RWPE2 (cell line): ENCODE results near the gene CCDC7.
A peak's percentile ranks its signal among the peaks of the same experiment; 100 is the strongest.

ENCODE experiments used
- ATAC-seq: fragments of 200-7000 bp; cut with Tn5 transposase; 3 replicates; pipeline ENCODE4 v1.9.1; 2021; ENCODE audit warnings: low read depth
- DNase-seq: peaks from one replicate; pipeline ENCODE4 v3.0.0-alpha.2; 2020; ENCODE audit warnings: low spot score
- H3K27ac ChIP-seq: fragments of 450-650 bp; 2 replicates; pipeline ENCODE4 v1.5.1; 2017; ENCODE audit warnings: mild to moderate bottlenecking; ENCODE audit not compliant: poor library complexity, severe bottlenecking
- H3K27me3 ChIP-seq: fragments of 250-450 bp; sonication (Bioruptor Pico); 2 replicates; pipeline ENCODE4 v1.5.1; 2021; ENCODE audit warnings: mild to moderate bottlenecking, moderate library complexity; ENCODE audit not compliant: insufficient read depth, poor library complexity, severe bottlenecking
- H3K36me3 ChIP-seq: fragments of 250-450 bp; sonication (Bioruptor Pico); 2 replicates; pipeline ENCODE4 v1.5.1; 2020; ENCODE audit warnings: low read depth, mild to moderate bottlenecking, moderate library complexity
- H3K4me1 ChIP-seq: fragments of 250-450 bp; sonication (Bioruptor Pico); 2 replicates; pipeline ENCODE4 v1.5.1; 2021; ENCODE audit warnings: mild to moderate bottlenecking, moderate library complexity; ENCODE audit not compliant: insufficient read depth, poor library complexity, severe bottlenecking
- H3K4me3 ChIP-seq: fragments of 250-450 bp; sonication (Bioruptor Pico); 2 replicates; pipeline ENCODE4 v1.5.1; 2021; ENCODE audit warnings: mild to moderate bottlenecking, moderate library complexity; ENCODE audit not compliant: severe bottlenecking
- H3K9me3 ChIP-seq: fragments of 250-450 bp; sonication (Bioruptor Pico); 2 replicates; pipeline ENCODE4 v1.5.1; 2021; ENCODE audit warnings: mild to moderate bottlenecking, moderate library complexity; ENCODE audit not compliant: severe bottlenecking
- CTCF ChIP-seq: fragments of 450-650 bp; IDR thresholded peaks from one replicate; pipeline ENCODE4 v1.5.1; 2017; ENCODE audit warnings: mild to moderate bottlenecking, moderate library complexity; ENCODE audit not compliant: poor library complexity, severe bottlenecking

CCDC7 gene

GRCh38 chr10:32408690-32409089 is 37.2 kb upstream of the CCDC7 start:
- no peak for TF ChIP-seq CTCF
- no peak for ATAC-seq
- Histone ChIP-seq H3K4me3 (no peak overlapping the region), H3K27me3 (no peaks in the 10 kb centered on the region), H3K4me1 (peaks cover 18% of the 10 kb centered on the region), H3K9me3 (no peaks in the 10 kb centered on the region), H3K27ac (no peak overlapping the region), H3K36me3 (no peaks in the 10 kb centered on the region)
- DNase-seq = no peak

GRCh38 chr10:32409741-32410140 is 36.2 kb upstream of the CCDC7 start:
- ATAC-seq = no peak
- Histone ChIP-seq H3K9me3 (no peaks in the 10 kb centered on the region), H3K36me3 (no peaks in the 10 kb centered on the region), H3K4me3 (no peak overlapping the region), H3K27me3 (no peaks in the 10 kb centered on the region), H3K4me1 (peaks cover 22% of the 10 kb centered on the region), H3K27ac (no peak overlapping the region)
- no peak for DNase-seq
- TF ChIP-seq CTCF = no peak

GRCh38 chr10:32410569-32410968 is 35.4 kb upstream of the CCDC7 start:
- Histone ChIP-seq H3K27me3 (no peaks in the 10 kb centered on the region), H3K27ac (no peak overlapping the region), H3K36me3 (no peaks in the 10 kb centered on the region), H3K4me3 (no peak overlapping the region), H3K4me1 (peaks cover 22% of the 10 kb centered on the region), H3K9me3 (no peaks in the 10 kb centered on the region)
- no peak for ATAC-seq
- no peak for TF ChIP-seq CTCF
- DNase-seq = no peak

- no peaks in the 10 kb centered on the region for H3K36me3 ChIP-seq
- H3K27ac ChIP-seq = peak overlapping the region; percentile 69
- ATAC-seq = no peak
- no peak overlapping the region for H3K4me3 ChIP-seq
- H3K4me1 ChIP-seq = peaks cover 22% of the 10 kb centered on the region
- no peaks in the 10 kb centered on the region for H3K9me3 ChIP-seq
- TF ChIP-seq CTCF = no peak
- no peaks in the 10 kb centered on the region for H3K27me3 ChIP-seq
- DNase-seq = no peak
Measured at GRCh38 chr10:32411797-32412498, 34.0 kb upstream of the CCDC7 start.

GRCh38 chr10:32412499-32412853 is 33.5 kb upstream of the CCDC7 start:
- H3K27ac ChIP-seq = peak overlapping the region; percentile 69
- peak; percentile 70 for ATAC-seq
- no peaks in the 10 kb centered on the region for H3K36me3 ChIP-seq
- H3K9me3 ChIP-seq = no peaks in the 10 kb centered on the region
- peaks cover 22% of the 10 kb centered on the region for H3K4me1 ChIP-seq
- no peak for DNase-seq
- no peak for TF ChIP-seq CTCF
- H3K27me3 ChIP-seq = no peaks in the 10 kb centered on the region
- no peak overlapping the region for H3K4me3 ChIP-seq
